GM18517 (cell line): Measurements from ENCODE around the gene LRTM2.

Experiments
- ATAC-seq: cut with Tn5 transposase; IDR thresholded peaks from one replicate; pipeline ENCODE4 v1.9.1; 2021; ENCODE audit warnings: mild to moderate bottlenecking, moderate library complexity; ENCODE audit not compliant: unreplicated experiment

LRTM2 gene

DNA sequence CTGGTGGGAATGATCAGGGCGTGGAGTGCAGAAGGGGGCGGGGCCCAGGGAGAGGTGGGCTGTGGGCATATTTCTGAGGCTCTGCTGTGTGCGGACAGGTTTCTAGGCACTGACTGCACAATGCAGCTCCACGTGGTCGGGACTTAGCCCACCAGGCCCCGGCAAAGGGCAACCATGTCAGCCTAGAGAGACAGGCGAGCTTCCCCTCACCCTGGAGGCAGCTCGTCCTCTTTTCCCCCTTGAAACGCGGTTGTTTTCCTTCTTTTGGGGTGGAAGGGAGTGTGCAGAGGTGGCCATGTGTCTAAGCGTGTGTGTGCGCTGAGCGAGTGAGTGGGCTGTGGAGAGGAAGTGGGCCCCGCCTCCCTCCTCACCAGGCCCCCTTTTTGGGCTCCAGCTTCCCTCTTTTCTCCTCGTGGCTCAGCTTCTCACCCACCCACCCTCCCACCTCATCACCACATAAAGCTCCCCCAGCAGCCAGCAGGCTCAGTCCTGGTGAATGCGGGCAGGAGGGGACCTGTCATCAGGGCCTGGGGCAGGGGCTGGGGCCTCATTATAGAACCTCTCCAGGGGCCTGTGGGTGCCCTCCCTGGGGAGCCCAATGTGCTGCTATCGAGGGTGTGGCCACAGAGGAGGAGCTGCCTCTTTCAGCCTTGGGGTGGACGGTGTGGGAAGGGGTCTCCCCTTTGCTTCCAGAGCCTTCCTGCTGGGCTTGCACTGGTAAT, 22.0 kb downstream of the LRTM2 start:
- no peak for ATAC-seq

DNA sequence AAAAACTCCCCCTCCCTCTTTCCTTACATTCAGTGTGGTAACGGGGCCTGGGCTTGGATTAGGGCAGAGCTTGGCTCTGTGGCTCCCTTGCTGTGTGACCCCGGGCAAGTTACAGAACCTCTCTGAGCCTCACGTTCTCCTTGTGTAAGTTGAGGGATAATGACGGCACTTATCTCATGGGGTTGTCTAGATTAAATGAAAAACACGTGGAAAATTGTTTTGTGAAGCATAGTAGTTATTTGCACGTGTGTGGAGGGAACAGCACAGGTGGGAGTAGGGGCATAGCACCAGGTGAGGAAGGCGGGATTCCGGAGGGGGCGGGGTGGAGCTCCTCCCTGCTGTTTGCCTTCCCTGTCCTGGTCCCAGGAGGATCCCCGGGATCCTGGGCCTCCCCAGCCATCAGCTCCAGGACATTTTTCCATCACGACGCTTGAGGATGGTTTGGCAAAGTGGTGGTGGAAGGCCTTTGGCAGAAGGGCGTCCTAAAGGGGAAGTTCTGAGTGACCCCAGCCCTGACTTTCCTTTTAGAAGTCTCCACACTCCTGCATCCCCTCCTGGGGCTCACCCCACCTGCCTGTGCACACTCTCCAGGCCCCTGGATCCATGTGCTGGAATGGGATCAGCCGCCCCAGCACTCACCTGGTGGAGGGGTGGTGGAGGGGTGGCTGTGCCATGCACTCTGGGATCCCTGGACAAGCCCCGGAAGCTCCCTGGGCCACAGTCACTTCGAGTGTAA, 22.7 kb downstream of the LRTM2 start:
- ATAC-seq: no peak

DNA sequence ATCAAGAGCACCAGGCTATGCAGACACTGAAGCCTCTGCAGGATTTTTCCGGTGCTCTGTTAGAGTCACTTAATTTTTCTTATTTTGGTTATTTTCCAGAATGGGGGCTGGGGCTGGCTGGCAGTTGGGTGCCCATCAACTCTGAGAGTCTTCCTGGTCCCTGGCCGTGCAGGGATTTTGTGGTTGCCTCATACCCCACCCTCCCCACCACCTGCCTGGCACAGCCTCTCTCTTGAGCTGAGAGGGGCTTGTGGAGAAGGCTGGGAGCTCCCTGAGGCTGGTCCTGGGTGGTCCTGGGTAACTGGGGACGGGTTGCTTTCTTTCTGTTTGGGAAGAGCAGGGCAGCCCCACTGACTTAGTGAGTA, 23.3 kb downstream of the LRTM2 start:
- no peak for ATAC-seq

DNA sequence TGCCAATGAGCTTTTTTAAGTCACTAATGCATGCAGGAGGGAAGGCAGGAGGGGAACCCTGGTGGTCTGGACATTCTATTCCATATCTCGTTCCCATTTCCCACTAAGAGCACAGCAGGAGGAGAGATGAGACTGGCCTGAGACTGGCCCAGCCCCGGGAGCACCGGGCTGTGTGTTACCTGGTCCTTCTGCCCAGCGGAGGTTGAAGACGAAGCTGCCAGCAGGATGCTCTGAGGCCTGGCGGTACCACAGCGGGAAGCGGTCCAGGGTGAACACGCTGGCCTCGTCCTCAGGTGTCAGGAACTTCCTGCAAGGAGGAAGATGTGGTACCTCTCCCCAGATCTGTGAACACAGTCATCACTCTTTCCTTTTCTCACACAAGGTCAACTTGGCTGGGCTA, 23.9 kb downstream of the LRTM2 start:
- no peak for ATAC-seq

DNA sequence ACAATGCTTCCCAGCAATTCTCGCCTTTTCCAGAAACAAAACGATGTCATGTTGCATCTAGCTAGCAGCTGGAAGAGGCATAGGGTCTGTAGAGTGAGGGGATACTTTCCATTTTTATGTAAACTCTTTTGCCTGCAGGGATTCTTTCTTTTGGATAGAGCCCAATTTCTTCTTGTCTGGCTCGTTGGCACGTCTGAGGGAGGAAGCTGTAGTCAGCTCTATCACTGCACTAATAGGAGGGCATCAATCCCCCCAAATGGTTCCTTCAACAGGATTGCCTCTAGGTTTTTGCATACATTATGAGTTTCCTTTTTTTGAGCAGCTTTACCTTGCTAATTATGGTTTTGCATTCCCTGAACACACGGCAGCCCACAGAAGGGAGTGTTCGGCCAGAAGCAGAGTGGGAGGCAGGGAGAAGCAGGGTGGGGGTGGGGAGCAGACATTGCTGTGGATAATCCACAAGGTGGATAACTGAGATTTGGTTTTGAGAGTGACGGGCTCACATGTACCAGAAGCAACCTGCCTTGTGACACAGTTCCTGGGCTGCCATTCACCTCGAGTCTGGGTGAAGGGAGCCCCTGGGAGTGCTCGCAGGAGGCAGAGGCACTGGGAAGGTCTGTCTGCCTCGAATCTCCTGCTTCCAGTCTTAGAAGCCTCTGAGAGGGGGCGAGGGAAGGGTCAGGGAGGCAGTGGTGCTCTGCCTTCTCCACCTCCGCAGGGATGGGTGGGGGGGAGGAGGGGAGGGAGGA, 24.5 kb downstream of the LRTM2 start:
- no peak for ATAC-seq

DNA sequence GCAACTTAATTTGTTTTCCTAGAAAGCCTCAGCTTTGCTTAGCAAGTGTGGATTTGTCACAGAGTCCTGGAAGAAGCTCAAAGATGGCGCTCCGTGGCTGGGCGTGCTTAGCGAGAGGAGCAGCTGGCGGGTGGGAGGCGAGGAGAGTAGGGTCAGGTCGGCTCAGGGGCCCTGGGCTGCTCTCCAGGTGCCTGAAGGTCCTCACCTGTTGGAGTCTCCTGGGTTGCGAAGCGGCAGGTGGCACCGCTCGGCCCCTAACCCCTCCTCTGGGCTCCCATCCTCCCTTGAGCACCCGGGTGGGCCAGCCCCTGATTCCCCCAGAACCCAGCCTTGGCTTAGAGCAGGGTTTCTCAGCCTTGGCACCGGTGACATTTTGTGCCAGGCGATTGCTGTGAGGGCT, 25.1 kb downstream of the LRTM2 start:
- no peak for ATAC-seq

DNA sequence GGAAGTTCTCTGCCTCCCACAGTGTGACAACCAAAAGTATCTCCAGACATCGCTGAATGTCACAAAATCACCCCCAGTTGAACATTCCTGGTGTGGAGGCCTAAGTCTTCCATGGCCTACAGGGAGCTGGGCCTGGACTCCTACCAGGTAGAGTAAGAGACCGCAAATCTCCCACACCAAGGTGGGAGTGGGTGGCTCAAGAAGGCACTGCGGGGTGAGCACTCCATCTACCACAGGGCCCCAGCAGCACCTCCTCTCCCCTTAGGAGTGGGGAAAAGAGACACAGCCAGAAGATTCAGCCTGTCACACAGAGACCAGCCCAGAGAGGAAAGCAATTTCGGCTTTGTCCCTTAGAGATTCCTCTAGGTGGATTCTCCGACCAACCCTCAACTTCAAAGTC, 25.5 kb downstream of the LRTM2 start:
- ATAC-seq: no peak

DNA sequence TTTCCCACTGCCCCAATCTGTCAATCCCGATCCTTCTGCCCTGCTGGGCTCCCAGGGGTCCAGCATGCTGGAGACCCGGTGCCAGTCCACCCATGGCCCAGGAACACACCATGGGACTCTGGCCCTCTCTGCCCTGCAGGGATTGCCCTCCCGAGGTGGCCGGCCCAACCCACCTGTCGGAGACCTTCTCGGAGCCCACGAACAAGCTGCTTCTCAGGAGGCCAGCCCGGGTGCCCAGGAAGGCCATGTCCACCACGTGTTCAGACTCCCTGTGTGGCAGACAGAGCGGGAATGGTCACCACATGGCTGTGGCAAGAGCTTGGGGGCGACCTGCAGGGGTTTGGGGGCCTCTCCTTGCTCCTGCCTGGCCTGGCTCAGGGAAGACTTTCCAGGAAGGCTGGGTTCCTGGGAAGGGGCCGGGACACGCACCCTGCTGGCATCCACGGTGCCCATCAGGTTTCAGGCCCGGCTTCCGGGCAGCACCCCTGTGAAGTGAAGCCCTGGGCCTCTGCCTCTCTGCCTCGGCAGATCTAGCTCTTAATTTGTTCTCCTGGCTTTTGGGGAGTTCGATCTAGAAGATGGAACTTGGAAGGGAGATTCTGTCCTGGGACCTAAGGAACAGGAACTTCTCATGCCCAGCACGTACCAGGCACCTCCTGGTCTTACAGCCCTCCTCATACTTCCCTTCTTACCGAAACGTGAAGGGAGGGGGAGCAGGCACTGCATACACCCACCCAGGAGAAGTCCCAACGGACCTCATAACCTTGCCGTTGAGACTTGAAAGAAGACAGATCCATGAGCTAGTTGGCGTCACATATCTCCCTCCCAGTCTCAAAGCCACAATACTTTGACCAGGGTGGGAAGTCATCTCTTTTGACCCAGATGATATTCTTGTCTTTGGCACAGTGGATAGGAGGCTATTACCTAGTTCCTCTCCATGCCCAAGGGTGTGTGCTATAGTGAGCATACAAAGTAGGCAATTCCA, 26.3 kb downstream of the LRTM2 start:
- ATAC-seq: no peak

DNA sequence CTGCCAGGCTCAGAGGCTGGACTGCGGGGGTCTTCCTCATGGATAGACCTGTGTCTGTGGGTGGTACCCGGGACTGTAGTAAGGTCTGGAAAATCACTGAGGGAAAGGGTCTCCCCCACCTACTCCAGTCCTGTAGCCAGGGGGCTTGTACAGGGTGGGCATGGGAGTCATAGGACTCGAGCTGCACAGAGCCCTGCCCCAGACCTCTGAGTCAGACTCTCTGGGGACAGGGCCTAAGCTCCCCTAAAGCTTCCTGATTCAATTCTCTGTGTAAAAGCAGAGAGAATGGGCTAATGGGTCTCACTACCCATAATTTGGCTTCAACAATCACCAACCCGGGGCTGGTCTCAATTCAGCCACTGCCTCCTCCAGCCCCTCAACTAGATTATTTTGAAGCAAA, 27.0 kb downstream of the LRTM2 start:
- no peak for ATAC-seq

DNA sequence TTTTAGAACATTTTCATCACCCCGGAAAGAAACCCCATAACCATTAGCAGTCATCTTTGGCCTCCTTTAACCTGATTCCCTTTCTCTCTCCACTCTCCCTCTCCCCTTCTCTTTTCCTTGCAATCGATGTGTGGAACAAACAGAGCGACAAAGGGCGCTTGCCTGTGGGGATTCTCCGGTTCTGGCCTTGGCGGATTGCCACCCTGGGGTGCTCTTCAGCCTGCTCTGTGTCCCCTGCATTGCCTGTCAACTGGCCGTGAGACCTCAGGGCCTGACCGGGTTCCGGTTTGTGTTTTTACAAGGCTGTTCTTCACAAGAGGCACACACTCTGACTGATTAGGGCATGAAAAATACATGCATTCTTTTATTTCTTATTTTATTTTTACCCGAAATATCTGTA, 27.8 kb downstream of the LRTM2 start:
- no peak for ATAC-seq

DNA sequence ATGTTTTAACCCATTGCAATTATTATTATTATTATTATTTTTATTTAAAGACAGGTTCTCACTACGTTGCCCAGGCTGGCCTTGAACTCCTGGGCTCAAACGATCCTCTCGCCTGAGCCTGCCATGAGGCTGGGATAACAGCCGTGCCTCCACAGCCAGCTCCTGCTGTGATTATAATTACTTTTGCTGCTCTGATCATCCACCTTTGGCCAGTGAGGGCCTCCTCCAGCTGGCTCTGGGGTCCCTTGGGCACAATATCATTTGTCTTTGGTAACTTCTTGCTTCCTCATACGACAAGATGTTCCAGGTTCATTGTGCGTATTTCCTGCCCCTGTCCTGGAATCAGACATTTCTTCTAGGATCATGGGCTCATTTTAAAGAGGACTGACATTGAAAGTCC, 28.4 kb downstream of the LRTM2 start:
- no peak for ATAC-seq

DNA sequence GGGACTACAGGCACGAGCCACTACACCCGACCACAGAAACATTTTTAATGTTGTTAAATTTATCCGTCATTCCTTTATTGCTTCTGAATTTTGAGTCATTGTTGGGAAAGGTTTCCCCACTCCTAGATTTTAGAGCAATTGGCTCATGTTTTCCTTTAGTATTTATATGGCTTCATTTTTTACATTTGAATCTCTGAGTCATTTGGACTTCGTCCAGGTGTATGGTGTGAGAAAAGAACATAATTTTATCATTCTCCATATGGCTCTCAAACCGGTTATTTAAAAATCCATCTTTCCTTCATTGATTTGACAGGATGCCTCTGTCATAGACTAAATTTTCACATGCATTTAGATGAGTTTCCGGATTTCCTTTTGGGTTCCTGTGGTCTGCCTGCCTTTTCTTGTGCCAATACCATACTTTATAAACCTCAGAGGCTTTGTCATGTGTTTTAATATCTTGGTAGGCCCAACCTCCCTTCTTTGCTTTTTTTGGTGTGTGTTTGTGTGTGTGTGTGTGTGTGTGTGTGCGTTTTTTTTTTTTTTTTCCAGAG, 30.9 kb downstream of the LRTM2 start:
- no peak for ATAC-seq

DNA sequence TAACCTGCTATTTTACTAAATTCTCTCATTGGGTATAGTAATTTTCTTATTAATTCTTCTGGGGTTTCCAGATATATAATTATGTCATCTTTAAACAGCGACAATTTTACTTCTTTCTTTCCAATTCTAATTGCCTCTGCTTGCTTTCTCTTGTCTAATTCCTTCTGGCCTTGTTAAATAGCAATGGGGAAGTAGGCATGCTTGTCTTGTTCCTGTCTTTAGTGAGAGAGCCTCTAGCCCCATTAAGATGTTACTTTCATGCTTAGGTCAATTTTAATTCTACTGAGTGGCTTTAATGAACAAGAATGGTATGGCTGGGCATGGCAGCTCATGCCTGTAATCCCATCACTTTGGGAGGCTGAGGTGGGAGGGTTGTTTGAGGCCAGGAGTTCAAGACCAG, 31.7 kb downstream of the LRTM2 start:
- no peak for ATAC-seq

DNA sequence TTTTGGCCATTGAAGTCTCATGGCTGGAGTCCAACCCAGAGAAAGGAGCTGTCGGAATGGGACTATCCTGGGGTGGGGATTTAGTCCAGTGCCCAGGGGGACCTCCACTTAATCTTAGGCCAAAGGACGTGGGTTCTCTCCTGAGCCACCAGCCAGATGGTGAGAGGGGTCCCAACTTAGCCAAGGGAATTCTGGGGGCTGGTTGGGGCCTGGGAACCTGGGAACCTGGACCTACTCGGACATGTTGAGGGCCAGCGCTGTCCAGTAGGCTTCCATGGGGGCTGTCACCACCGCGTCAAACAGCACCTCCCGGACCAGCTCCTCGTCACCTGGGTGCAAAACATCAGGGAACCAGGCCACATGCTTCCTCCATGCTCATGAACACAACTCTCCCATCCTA, 33.4 kb downstream of the LRTM2 start:
- no peak for ATAC-seq

DNA sequence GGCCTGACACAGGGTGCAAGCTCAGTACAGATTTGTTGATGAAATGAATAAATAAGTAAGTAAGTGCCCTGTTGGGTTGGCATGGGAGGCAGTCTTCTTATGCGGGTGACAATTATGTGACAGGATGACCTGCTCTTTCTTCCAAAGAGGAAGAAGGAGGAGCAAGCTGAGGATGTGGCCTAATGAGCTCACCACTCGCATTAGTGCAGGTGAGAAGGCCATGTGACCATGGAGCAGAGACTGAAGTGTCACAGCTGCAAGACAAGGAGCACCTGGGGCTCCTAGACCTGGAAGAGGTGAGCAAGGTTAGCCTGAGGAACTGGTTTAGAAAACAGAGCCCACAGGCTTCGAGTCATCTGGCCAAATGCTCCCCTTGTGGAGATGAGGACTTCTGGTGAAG, 34.9 kb downstream of the LRTM2 start:
- ATAC-seq: no peak

DNA sequence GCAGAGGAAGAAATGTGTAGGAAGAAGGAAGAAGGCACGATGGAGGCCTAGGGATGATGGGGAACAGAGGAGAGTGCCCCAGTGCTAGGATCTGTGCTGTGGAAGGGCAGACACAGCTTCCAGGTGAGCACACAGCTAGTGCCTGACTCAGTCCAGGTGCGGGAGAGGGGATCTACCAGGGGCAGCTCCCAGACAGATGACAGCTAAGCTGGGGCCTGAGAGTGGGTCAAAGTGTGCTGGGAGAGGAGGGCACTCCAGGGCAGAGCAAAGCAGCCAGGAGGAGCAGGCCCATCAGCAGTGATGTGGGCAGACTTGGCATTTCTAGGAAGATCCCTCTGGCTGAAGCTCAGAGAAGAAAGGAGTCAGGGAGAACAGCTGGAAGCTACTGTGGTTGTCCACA, 36.7 kb downstream of the LRTM2 start:
- ATAC-seq: no peak

DNA sequence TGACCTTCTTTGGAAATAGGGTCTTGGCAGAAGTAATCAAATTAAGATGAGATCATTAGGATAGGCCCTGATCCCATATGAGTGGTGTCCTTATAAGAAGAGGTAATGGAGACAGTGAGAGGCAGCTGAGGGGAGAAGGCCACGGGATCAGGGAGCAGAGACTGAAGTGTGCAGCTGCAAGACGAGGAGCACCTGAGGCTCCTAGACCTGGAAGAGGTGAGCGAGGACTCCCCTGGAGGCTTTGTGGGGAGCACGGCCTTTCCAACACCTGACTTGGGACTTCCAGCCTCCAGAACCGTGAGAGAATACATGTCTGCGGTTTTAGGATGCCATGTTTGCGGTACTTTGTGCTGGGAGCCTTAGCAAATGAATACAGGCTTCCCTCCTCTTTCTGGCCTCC, 37.5 kb downstream of the LRTM2 start:
- ATAC-seq: no peak

DNA sequence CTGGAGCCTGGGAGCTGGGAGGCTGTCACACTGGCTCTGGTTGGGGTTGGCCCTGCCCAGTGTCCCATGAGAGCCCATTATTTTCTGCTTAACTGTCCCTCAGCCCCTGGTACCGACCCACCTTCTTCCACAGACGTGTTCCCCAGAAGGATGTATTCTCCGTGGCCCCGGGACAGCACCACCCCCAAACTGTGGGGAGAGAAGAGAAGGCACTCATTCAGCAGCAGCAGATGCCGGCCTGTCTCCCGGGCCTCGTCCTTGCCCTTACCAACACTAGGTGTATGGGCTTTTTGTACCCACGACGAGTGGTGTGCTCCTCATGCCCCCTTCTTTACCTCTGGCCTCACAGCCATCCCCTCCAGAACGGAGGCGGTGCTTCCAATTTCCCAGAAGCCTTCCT, 38.1 kb downstream of the LRTM2 start:
- ATAC-seq: no peak

DNA sequence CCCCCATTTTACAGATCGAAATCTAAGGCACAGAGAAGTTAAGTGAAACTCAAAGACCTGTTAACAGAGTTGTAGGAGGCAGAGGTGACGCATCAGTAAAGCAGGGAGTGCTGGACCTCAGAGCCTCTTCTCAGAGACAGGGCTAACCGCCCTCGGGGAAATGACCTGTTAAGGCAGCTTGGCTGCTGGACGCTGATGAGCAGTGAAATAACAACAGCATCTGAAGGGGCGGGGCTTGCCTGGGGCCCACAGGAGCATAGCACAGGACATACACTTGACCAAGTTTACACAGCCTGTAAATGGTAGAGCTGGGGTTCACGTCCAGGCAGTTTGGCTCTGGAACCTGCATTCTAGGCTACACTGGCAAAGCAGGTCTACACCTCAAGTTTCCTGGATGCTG, 39.3 kb downstream of the LRTM2 start:
- no peak for ATAC-seq

DNA sequence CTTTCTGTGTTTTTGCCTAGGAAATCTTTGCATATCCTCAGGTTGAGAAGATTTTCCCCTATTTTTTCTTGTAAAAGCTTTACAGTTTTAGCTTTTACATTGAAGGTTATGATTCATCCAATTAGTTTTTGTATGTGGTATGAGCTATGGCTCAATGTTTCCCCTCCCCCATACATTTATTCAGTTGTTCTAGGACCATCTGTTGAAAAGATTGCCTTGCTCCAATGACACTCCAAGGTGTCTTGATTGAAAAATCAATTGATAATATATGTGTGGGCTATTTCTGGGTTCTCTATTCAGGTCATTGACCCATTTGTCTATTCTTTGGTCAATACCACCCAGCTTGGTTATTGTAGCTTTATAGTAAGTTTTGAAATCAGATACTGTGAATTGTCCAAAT, 42.6 kb downstream of the LRTM2 start:
- ATAC-seq: no peak

DNA sequence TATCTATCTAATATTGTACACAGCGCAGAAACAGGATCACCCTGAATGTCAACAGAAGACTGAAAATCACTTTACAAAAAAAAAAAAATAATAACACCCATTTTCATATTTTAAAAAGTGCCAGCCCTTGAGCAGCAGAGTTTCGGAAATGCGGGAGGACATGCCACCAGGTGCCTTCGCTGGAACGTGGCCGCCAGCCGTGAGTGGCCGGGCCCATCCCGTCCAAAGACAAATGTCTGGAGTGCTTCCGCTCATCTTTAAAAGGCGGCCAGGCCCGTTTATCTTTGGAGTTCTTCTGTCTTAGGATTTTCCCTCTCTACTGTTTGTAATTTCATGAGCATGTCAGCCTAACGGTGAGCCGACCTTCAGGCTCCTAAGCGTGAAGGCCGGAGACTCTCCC, 43.5 kb downstream of the LRTM2 start:
- no peak for ATAC-seq
